Mesothelial cell of epicardium (in vitro differentiated cells): Measurements from ENCODE around the gene PRLR. TPM values are rescaled to one million over a fixed set of nuclear protein-coding genes. Genes with fewer than 3 reads are reported as not detected.

Experiments used
- DNase-seq, 2 experiments: peaks; one replicate each; pipeline ENCODE4 v3.0.0; 2021; ENCODE audit warnings: low spot score in 2 of 2; ENCODE audit not compliant: unreplicated experiment in 2 of 2
- H3K27ac Mint-ChIP-seq: 2 replicates; pipeline ENCODE4 v1.8.0; 2021; ENCODE audit warnings: mixed read lengths
- H3K27me3 Mint-ChIP-seq: 2 replicates; pipeline ENCODE4 v1.8.0; 2021; ENCODE audit warnings: low read depth, mixed read lengths
- H3K36me3 Mint-ChIP-seq: 2 replicates; pipeline ENCODE4 v1.8.0; 2021; ENCODE audit warnings: mixed read lengths
- H3K4me1 Mint-ChIP-seq: 2 replicates; pipeline ENCODE4 v1.8.0; 2021; ENCODE audit warnings: mixed read lengths
- H3K4me3 Mint-ChIP-seq: 2 replicates; pipeline ENCODE4 v1.8.0; 2021; ENCODE audit warnings: mild to moderate bottlenecking, moderate library complexity, mixed read lengths
- H3K9me3 Mint-ChIP-seq: 2 replicates; pipeline ENCODE4 v1.8.0; 2021; ENCODE audit warnings: mixed read lengths
- total RNA-seq: library from RNA; stranded (reverse); gene quantifications from 3 replicates; pipeline ENCODE4 v1.2.1, GENCODE V29; 2021
- TF ChIP-seq, protein P1 (sequence below): fragments of 200-600 bp; sonication (generic); IDR thresholded peaks from one replicate; pipeline ENCODE4 v1.5.0; 2021; ENCODE audit warnings: antibody characterized with exemption; ENCODE audit not compliant: unreplicated experiment

The PRLR gene
- total RNA-seq, 1 donor from 2014 or later, result 1.2 TPM

DNA sequence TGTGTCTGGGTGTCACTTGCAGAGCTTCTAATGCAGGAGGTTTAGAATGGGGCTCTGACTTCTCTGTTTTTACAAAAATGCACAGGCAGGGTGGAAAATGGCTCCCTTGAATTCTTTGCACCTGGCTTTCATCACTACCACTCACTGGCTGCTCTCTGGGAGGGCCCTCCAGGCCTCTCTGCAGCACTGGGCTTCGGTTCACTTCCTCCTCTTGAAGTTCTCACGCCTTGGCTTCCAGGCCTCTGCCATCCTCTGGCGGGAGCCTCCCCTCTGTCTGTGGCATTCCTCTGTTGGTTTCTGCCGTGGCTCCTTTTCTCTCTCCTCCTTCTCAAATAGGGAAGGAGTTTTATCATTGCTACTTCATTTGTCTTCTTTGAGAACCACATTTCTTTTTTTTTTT is 2.8 kb upstream of the PRLR start:
- Mint-ChIP-seq H3K4me1 (peaks cover 14% of the 10 kb centered on the region), H3K27me3 (peaks cover 4% of the 10 kb centered on the region), H3K4me3 (no peak overlapping the region), H3K9me3 (no peaks in the 10 kb centered on the region), H3K36me3 (no peaks in the 10 kb centered on the region), H3K27ac (no peak overlapping the region)
- TF ChIP-seq, protein P1, sequence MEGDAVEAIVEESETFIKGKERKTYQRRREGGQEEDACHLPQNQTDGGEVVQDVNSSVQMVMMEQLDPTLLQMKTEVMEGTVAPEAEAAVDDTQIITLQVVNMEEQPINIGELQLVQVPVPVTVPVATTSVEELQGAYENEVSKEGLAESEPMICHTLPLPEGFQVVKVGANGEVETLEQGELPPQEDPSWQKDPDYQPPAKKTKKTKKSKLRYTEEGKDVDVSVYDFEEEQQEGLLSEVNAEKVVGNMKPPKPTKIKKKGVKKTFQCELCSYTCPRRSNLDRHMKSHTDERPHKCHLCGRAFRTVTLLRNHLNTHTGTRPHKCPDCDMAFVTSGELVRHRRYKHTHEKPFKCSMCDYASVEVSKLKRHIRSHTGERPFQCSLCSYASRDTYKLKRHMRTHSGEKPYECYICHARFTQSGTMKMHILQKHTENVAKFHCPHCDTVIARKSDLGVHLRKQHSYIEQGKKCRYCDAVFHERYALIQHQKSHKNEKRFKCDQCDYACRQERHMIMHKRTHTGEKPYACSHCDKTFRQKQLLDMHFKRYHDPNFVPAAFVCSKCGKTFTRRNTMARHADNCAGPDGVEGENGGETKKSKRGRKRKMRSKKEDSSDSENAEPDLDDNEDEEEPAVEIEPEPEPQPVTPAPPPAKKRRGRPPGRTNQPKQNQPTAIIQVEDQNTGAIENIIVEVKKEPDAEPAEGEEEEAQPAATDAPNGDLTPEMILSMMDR, result no peak
- no peak for DNase-seq

DNA sequence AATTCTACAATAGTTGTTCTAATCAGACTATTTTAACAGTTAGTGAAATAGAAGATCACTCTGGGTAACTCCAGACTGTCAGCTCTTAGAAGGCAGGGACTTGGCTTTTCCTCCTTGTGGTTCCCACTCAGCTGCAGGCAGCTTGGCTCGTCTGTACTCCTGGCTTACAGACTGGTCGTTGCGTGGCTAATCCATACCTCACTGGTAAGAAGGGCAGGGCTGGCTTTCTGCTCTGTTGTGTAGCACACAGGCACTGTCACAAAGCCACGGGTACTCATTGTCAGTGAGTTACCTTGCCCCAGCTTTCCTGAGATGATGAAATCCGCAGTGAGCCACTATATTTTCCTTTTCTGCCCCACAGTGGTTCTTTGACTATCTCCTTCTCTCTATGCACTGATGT is 1.8 kb upstream of the PRLR start:
- no peaks in the 10 kb centered on the region for H3K36me3 Mint-ChIP-seq

DNA sequence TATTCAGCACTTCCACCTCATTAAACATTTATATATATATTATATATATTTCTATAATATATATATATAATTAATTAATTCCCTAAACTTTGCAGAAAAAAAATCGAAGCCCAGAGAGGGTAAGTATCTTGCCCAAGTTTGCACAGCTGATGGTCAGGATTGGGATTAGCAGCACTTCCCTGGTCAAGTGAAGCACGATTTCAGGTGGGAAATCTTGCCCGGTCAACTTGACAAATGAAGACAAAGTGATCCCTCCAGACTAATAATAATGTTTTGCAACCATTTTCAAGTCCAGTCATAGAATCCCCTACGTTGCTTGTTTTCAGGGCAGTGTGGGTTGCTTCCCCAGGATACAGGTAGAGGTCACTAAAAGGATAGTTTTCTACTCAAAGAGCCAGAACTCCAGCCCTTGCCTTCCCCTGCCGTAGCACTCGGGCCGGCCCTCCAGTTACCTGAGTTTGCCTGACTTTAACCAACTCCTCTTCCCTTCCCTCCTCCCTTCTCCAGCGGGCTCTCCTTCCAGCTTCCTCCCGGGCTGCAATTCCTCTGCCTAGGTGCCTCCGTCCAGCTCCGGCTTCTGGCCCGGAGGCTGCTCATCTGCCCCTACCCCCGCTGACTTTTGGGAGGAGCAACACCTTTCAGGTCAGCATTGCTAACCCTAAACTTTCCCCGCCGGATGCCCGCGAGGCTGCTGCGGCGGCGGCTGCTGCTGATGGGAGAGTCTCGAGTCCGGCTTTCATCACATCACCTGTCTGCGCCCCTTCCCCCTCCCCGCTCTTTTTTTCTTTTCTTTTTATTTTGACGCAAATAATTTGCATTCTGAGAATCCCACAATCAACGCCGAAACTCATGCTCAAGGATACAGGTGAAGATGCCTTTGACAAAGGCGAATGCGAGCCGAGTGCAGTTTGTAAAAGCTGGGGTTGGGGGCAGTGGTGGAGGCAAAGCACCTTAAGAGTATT is 930 bp downstream of the PRLR start:
- peak overlapping the region; percentile 82 for H3K4me3 Mint-ChIP-seq
- H3K9me3 Mint-ChIP-seq, result no peaks in the 10 kb centered on the region
- H3K4me1 Mint-ChIP-seq, result peaks cover 16% of the 10 kb centered on the region
- TF ChIP-seq, protein P1, result no peak
- H3K27ac Mint-ChIP-seq, result peak overlapping the region; percentile 26
- DNase-seq, result peak in 1 of 2 experiments; percentile 43
- H3K27me3 Mint-ChIP-seq, result peaks cover 8% of the 10 kb centered on the region
- H3K36me3 Mint-ChIP-seq, result no peaks in the 10 kb centered on the region

More for the DNA sequence above, 1.8 kb upstream of the PRLR start:
- Mint-ChIP-seq H3K27me3 (peaks cover 6% of the 10 kb centered on the region), H3K9me3 (no peaks in the 10 kb centered on the region), H3K27ac (no peak overlapping the region), H3K4me3 (no peak overlapping the region), H3K4me1 (peaks cover 14% of the 10 kb centered on the region)
- DNase-seq, result no peak
- TF ChIP-seq, protein P1, result no peak

DNA sequence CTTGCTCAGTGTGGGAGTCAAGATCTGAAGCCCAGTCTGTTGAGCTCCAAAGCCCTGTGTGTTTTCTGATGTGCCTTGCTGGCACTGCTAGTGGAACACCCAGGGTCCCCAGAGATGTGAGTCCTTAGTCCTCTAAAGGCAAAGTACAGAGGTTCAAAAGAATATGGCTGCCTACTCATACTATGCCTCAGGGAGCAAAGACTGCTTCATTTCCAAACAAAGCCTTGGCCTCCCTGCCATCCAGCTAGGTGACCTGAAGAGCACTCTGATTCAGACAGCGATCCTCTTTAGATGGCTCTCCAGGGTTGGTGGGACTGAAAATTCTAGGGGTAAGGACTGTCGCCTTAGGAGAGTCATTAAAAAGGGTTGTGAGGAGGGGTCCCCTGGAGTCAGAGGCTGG is 2.0 kb downstream of the PRLR start:
- H3K27me3 Mint-ChIP-seq, result peaks cover 8% of the 10 kb centered on the region
- H3K4me1 Mint-ChIP-seq, result peaks cover 26% of the 10 kb centered on the region
- DNase-seq, result no peak
- peak overlapping the region; percentile 15 for H3K4me3 Mint-ChIP-seq
- no peaks in the 10 kb centered on the region for H3K9me3 Mint-ChIP-seq
- no peak overlapping the region for H3K27ac Mint-ChIP-seq
- no peaks in the 10 kb centered on the region for H3K36me3 Mint-ChIP-seq
- TF ChIP-seq, protein P1, result no peak

DNA sequence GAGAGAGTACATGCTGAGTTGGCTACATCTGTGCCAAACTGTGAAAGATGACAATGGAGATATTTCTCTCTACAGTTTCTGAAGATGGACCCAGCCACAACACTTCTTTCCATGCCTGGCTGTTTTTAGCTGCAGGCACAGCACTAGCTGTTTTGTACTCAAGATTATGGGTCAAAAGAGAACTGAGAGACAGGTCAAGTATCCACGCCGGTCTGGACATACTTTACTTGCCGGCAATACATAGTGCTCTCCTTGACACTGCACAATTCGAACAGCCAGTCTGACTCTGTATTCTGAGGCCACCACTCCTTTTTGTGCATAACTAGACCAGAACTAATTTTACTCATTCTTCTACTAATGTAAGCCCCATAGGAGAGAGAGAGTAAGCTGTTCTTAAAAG is 2.6 kb downstream of the PRLR start:
- Mint-ChIP-seq H3K27ac (no peak overlapping the region), H3K9me3 (no peaks in the 10 kb centered on the region), H3K4me3 (no peak overlapping the region), H3K4me1 (peaks cover 26% of the 10 kb centered on the region), H3K27me3 (peaks cover 8% of the 10 kb centered on the region), H3K36me3 (no peaks in the 10 kb centered on the region)
- TF ChIP-seq, protein P1, result no peak
- no peak for DNase-seq
